ENCODE results near the gene CLPTM1L. TPM values are rescaled to one million over a fixed set of nuclear protein-coding genes. Genes with fewer than 3 reads are reported as not detected.

The CLPTM1L gene
- total and polyA plus RNA-seq, 2 donors (not counting 1 experiment from before 2014, with no cell fraction given) = 78.4 to 99.9 TPM

DNA sequence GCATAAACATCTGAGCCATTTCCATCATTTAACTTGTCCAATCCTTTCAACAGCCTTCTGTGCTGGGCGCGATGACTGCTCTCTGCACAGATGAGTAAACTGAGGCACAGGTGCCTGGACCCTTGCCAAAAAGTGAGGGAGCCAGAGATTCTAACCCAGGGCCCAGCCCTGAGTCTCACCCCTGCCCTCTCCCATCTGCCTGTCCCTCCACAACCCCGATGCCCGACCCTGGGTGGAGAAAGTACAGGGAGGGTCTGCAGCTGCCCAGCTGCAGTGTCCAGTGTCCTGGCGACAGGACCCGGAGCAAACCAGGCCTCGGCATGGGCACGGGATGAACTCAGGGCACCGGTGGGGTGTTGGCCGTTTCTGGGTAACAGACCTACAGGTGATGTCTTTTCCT lies 39.6 kb upstream of the CLPTM1L start:
- POLR2A ChIA-PET = interaction anchor here (0.6 to 3.4 kb wide), 3 partner anchors 13 to 85 kb away, joined by 3 to 26 read pairs (median 16); partner anchors contain the start of gene CLPTM1L
- CTCF ChIA-PET = interaction anchor here (0.7 to 2.3 kb wide), 6 partner anchors 13 to 210 kb away, joined by 3 to 9 read pairs (median 4); partner anchors contain the start of gene CLPTM1L
- H3K9me3 Mint-ChIP-seq (ENCODE audit: insufficient read depth) = no peaks in the 10 kb centered on the region
- H3K4me1 ChIP-seq (ENCODE audit: control insufficient read depth in 2 of 2, insufficient read depth in 2 of 2, low read length in 2 of 2) = peaks cover 17 to 28% of the 10 kb centered on the region in 2 donors
- no peaks in the 10 kb centered on the region for H3K36me3 ChIP-seq (replicated peaks in 1 of 2; ENCODE audit: control extremely low read depth in 1 of 2, control insufficient read depth in 1 of 2, extremely low read depth in 1 of 2, insufficient read depth in 2 of 2, low read length in 1 of 2)
- no peaks in the 10 kb centered on the region for H4K20me1 ChIP-seq (ENCODE audit: control insufficient read depth, insufficient read depth, low read length, poor library complexity, severe bottlenecking)
- DNase-seq = no peak
- TF ChIP-seq, protein P1, sequence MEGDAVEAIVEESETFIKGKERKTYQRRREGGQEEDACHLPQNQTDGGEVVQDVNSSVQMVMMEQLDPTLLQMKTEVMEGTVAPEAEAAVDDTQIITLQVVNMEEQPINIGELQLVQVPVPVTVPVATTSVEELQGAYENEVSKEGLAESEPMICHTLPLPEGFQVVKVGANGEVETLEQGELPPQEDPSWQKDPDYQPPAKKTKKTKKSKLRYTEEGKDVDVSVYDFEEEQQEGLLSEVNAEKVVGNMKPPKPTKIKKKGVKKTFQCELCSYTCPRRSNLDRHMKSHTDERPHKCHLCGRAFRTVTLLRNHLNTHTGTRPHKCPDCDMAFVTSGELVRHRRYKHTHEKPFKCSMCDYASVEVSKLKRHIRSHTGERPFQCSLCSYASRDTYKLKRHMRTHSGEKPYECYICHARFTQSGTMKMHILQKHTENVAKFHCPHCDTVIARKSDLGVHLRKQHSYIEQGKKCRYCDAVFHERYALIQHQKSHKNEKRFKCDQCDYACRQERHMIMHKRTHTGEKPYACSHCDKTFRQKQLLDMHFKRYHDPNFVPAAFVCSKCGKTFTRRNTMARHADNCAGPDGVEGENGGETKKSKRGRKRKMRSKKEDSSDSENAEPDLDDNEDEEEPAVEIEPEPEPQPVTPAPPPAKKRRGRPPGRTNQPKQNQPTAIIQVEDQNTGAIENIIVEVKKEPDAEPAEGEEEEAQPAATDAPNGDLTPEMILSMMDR (IDR thresholded peaks at IDR 0.05) = no peak
- TF ChIP-seq EZH2 (IDR thresholded peaks at IDR 0.05; ENCODE audit: borderline replicate concordance, insufficient read depth, low read depth, low read length, poor library complexity, severe bottlenecking) = no peak
- peaks cover 0 to 3% (median 0%) of the 10 kb centered on the region in 4 experiments for H3K27me3 ChIP-seq (replicated peaks in 1 of 4; ENCODE audit: control extremely low read depth in 1 of 4, control insufficient read depth in 3 of 4, insufficient read depth in 4 of 4, low read length in 3 of 4)
- H3K79me2 ChIP-seq (ENCODE audit: control insufficient read depth, insufficient read depth, low read length) = no peaks in the 10 kb centered on the region
- no peak overlapping the region for H2AFZ ChIP-seq (ENCODE audit: insufficient read depth, low read depth, low read length, poor library complexity, severe bottlenecking)
- H3K4me3 ChIP-seq (ENCODE audit: control extremely low read depth in 1 of 5, extremely low read depth in 1 of 5, insufficient read depth in 1 of 5, low read depth in 2 of 5, low read length in 4 of 5) = no peak overlapping the region
- H3K4me1 Mint-ChIP-seq = peaks cover 36% of the 10 kb centered on the region
- H3K9me3 ChIP-seq (ENCODE audit: control extremely low read depth in 1 of 3, control insufficient read depth in 2 of 3, insufficient read depth in 1 of 3, low read length in 2 of 3) = peaks cover 0 to 7% (median 3%) of the 10 kb centered on the region in 3 donors
- WGBS (ENCODE audit: insufficient coverage) = 96% methylated on average over 5 of the region's 10 CpGs
- H3K27ac Mint-ChIP-seq = no peak overlapping the region
- no peak overlapping the region for H3K27ac ChIP-seq (ENCODE audit: low read length in 2 of 2)
- H3K4me2 ChIP-seq (replicated peaks; ENCODE audit: low read depth, low read length, poor library complexity, severe bottlenecking) = no peak overlapping the region
- intact Hi-C loops (cut with micrococcal nuclease) = loop anchor here (10.0 kb wide), 1 partner anchor 210 kb away; no protein-coding TSS in a partner anchor
- peaks cover 7% of the 10 kb centered on the region for H3K27me3 Mint-ChIP-seq
- ATAC-seq (ENCODE audit: low read depth) = no peak
- no peak overlapping the region for H3K9ac ChIP-seq (ENCODE audit: low read length)
- H3K4me3 Mint-ChIP-seq = no peak overlapping the region

DNA sequence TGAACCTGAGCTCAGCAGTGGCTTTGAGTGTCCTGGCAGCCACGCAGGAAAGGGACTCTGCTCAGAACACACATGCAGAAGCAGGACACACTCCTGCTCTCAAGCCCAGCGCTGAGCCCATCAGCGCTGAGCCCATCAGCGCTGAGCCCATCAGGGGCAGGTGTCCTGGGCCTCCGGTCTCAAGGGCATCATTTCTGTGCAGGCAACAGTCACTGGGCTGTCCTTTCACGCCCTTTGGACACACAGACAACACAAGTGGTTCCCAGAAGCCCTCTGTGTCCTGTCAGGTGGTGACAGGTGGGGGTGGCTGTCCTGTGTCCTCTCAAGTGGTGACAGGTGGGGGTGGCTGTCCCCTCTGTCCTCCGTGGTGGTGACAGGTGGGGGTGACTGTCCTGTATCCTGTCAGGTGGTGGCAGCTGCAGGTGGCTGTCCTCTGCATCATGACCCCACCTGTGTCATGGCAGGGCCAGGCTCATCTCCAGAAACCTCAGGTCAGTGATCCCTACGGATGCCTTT lies 39.0 kb upstream of the CLPTM1L start:
- TF ChIP-seq, protein P1 (IDR thresholded peaks at IDR 0.05) = no peak
- TF ChIP-seq EZH2 (IDR thresholded peaks at IDR 0.05; ENCODE audit: borderline replicate concordance, insufficient read depth, low read depth, low read length, poor library complexity, severe bottlenecking) = no peak
- H3K9me3 ChIP-seq (ENCODE audit: control extremely low read depth in 1 of 3, control insufficient read depth in 2 of 3, insufficient read depth in 1 of 3, low read length in 2 of 3) = peaks cover 0 to 11% (median 3%) of the 10 kb centered on the region in 3 donors
- H3K27ac ChIP-seq (ENCODE audit: low read length in 2 of 2) = no peak overlapping the region
- POLR2A ChIA-PET = no interaction called here
- no peaks in the 10 kb centered on the region for H3K79me2 ChIP-seq (ENCODE audit: control insufficient read depth, insufficient read depth, low read length)
- H3K4me1 ChIP-seq (ENCODE audit: control insufficient read depth in 2 of 2, insufficient read depth in 2 of 2, low read length in 2 of 2) = peaks cover 17 to 28% of the 10 kb centered on the region in 2 donors
- ATAC-seq (ENCODE audit: low read depth) = no peak
- no peaks in the 10 kb centered on the region for H3K27me3 ChIP-seq (replicated peaks in 1 of 4; ENCODE audit: control extremely low read depth in 1 of 4, control insufficient read depth in 3 of 4, insufficient read depth in 4 of 4, low read length in 3 of 4)
- no peak overlapping the region for H3K4me2 ChIP-seq (replicated peaks; ENCODE audit: low read depth, low read length, poor library complexity, severe bottlenecking)
- Mint-ChIP-seq H3K27me3 (peaks cover under 1% of the 10 kb centered on the region), H3K27ac (no peak overlapping the region), H3K4me3 (no peak overlapping the region), H3K4me1 (peaks cover 36% of the 10 kb centered on the region), H3K9me3 (ENCODE audit: insufficient read depth) (no peaks in the 10 kb centered on the region)
- H2AFZ ChIP-seq (ENCODE audit: insufficient read depth, low read depth, low read length, poor library complexity, severe bottlenecking) = no peak overlapping the region
- no peak for DNase-seq
- H4K20me1 ChIP-seq (ENCODE audit: control insufficient read depth, insufficient read depth, low read length, poor library complexity, severe bottlenecking) = no peaks in the 10 kb centered on the region
- intact Hi-C loops (cut with micrococcal nuclease) = loop anchor here (10.0 kb wide), 1 partner anchor 211 kb away; no protein-coding TSS in a partner anchor
- no peaks in the 10 kb centered on the region for H3K36me3 ChIP-seq (replicated peaks in 1 of 2; ENCODE audit: control extremely low read depth in 1 of 2, control insufficient read depth in 1 of 2, extremely low read depth in 1 of 2, insufficient read depth in 2 of 2, low read length in 1 of 2)
- CTCF ChIA-PET = no interaction called here
- no peak overlapping the region for H3K4me3 ChIP-seq (ENCODE audit: control extremely low read depth in 1 of 5, extremely low read depth in 1 of 5, insufficient read depth in 1 of 5, low read depth in 2 of 5, low read length in 4 of 5)
- no peak overlapping the region for H3K9ac ChIP-seq (ENCODE audit: low read length)
- 56% methylated on average over 7 of the region's 8 CpGs for WGBS (ENCODE audit: insufficient coverage)
